ENCODE data around the gene ICAM5. TPM values are rescaled to one million over a fixed set of nuclear protein-coding genes. Genes with fewer than 3 reads are reported as not detected.

The ICAM5 gene
- polyA plus RNA-seq, 1 donor from 2014 or later = 4.1 TPM

- Histone ChIP-seq H3K4me3 (ENCODE audit: low read length) (peak overlapping the region; percentile 66), H3K27ac (ENCODE audit: low read length) (no peak overlapping the region), H3K36me3 (ENCODE audit: insufficient read depth, low read length) (no peaks in the 10 kb centered on the region), H3F3A (ENCODE audit: insufficient read depth, low read length, poor library complexity, severe bottlenecking) (no peaks in the 10 kb centered on the region), H2AFZ (ENCODE audit: low read depth, low read length) (no peak overlapping the region), H3K79me2 (replicated peaks; ENCODE audit: insufficient read depth, low read length) (no peaks in the 10 kb centered on the region), H3K9me2 (ENCODE audit: insufficient read depth, low read length) (no peaks in the 10 kb centered on the region), H3K9ac (ENCODE audit: low read length) (no peak overlapping the region), H3K4me2 (ENCODE audit: low read length) (peak overlapping the region; percentile 25), H3K9me3 (ENCODE audit: low read length) (no peaks in the 10 kb centered on the region), H4K20me1 (ENCODE audit: insufficient read depth) (no peaks in the 10 kb centered on the region), H3K27me3 (ENCODE audit: insufficient read depth, low read depth, low read length) (peaks cover 98% of the 10 kb centered on the region)
- TF ChIP-seq EP300 (conservative IDR thresholded peaks at IDR 0.05; ENCODE audit: poor library complexity, severe bottlenecking) = no peak
- TF ChIP-seq, protein P1, sequence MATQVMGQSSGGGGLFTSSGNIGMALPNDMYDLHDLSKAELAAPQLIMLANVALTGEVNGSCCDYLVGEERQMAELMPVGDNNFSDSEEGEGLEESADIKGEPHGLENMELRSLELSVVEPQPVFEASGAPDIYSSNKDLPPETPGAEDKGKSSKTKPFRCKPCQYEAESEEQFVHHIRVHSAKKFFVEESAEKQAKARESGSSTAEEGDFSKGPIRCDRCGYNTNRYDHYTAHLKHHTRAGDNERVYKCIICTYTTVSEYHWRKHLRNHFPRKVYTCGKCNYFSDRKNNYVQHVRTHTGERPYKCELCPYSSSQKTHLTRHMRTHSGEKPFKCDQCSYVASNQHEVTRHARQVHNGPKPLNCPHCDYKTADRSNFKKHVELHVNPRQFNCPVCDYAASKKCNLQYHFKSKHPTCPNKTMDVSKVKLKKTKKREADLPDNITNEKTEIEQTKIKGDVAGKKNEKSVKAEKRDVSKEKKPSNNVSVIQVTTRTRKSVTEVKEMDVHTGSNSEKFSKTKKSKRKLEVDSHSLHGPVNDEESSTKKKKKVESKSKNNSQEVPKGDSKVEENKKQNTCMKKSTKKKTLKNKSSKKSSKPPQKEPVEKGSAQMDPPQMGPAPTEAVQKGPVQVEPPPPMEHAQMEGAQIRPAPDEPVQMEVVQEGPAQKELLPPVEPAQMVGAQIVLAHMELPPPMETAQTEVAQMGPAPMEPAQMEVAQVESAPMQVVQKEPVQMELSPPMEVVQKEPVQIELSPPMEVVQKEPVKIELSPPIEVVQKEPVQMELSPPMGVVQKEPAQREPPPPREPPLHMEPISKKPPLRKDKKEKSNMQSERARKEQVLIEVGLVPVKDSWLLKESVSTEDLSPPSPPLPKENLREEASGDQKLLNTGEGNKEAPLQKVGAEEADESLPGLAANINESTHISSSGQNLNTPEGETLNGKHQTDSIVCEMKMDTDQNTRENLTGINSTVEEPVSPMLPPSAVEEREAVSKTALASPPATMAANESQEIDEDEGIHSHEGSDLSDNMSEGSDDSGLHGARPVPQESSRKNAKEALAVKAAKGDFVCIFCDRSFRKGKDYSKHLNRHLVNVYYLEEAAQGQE (IDR thresholded peaks at IDR 0.05; ENCODE audit: borderline replicate concordance) = no peak
- TF ChIP-seq EZH2 (IDR thresholded peaks at IDR 0.05; ENCODE audit: borderline replicate concordance, insufficient read depth, low read length, poor library complexity, severe bottlenecking) = peak; percentile 4
Measured at GRCh38 chr19:10292206-10292788, 2.5 kb downstream of the ICAM5 start.

- Histone ChIP-seq H3K79me2 (replicated peaks; ENCODE audit: insufficient read depth, low read length) (no peaks in the 10 kb centered on the region), H2AFZ (ENCODE audit: low read depth, low read length) (no peak overlapping the region), H3K27ac (ENCODE audit: low read length) (no peak overlapping the region), H3K4me3 (ENCODE audit: low read length) (peak overlapping the region; percentile 66), H3K27me3 (ENCODE audit: insufficient read depth, low read depth, low read length) (peaks cover 94% of the 10 kb centered on the region), H3K9me2 (ENCODE audit: insufficient read depth, low read length) (no peaks in the 10 kb centered on the region), H3K9me3 (ENCODE audit: low read length) (no peaks in the 10 kb centered on the region), H4K20me1 (ENCODE audit: insufficient read depth) (no peaks in the 10 kb centered on the region), H3K36me3 (ENCODE audit: insufficient read depth, low read length) (no peaks in the 10 kb centered on the region), H3K4me2 (ENCODE audit: low read length) (no peak overlapping the region), H3F3A (ENCODE audit: insufficient read depth, low read length, poor library complexity, severe bottlenecking) (no peaks in the 10 kb centered on the region), H3K9ac (ENCODE audit: low read length) (no peak overlapping the region)
- TF ChIP-seq MXI1 (conservative IDR thresholded peaks at IDR 0.05; ENCODE audit: poor library complexity, severe bottlenecking) (no peak), RAD21 (conservative IDR thresholded peaks at IDR 0.05) (no peak), EP300 (conservative IDR thresholded peaks at IDR 0.05; ENCODE audit: poor library complexity, severe bottlenecking) (no peak), CTCF (IDR thresholded peaks at IDR 0.05; ENCODE audit: poor library complexity, severe bottlenecking) (no peak), TAF1 (IDR thresholded peaks at IDR 0.05; ENCODE audit: low read depth) (no peak), SMC3 (conservative IDR thresholded peaks at IDR 0.05; ENCODE audit: poor library complexity) (no peak), POLR2AphosphoS5 (IDR thresholded peaks at IDR 0.05) (no peak), EZH2 (IDR thresholded peaks at IDR 0.05; ENCODE audit: borderline replicate concordance, insufficient read depth, low read length, poor library complexity, severe bottlenecking) (no peak)
- TF ChIP-seq, protein P1 (IDR thresholded peaks at IDR 0.05; ENCODE audit: borderline replicate concordance) = no peak
Measured at GRCh38 chr19:10292789-10293636, 3.3 kb downstream of the ICAM5 start.
